K562 (cell line): ENCODE measurements around the gene PTCH2. TPM values are rescaled to one million over a fixed set of nuclear protein-coding genes. Genes with fewer than 3 reads are reported as not detected.

Experiments
- CBX5 ChIP-seq: IDR thresholded peaks from 2 replicates; pipeline ENCODE4 v1.6.1; 2014; ENCODE audit warnings: low read depth, borderline replicate concordance
- CREB1 ChIP-seq, 2 experiments: sonication (generic) in 1 of 2; formaldehyde crosslinking in 1 of 2; IDR thresholded peaks; 2 replicates each; pipeline versions ENCODE4 v1.6.1 to v1.8.0; 2012 to 2022; ENCODE audit warnings: inconsistent platforms in 1 of 2, mild to moderate bottlenecking in 1 of 2, missing genetic modification reagents in 1 of 2, moderate library complexity in 1 of 2
- DDX20 ChIP-seq: fragments of 450-650 bp; IDR thresholded peaks from 2 replicates; pipeline ENCODE4 v1.6.1; 2016; ENCODE audit warnings: missing genetic modification characterization, low read depth, mild to moderate bottlenecking, missing compliant biosample characterization, moderate library complexity
- FOXK2 ChIP-seq, 2 experiments: fragments of 450-650 bp; IDR thresholded peaks in 1 of 2; conservative IDR thresholded peaks in 1 of 2; 2 replicates each; pipeline ENCODE4 v1.6.1; 2016; ENCODE audit warnings: low read depth in 2 of 2, mild to moderate bottlenecking in 1 of 2
- KAT8 ChIP-seq: fragments of 450-650 bp; IDR thresholded peaks from 2 replicates; pipeline ENCODE4 v1.6.1; 2016; ENCODE audit warnings: low read depth, mild to moderate bottlenecking
- POLR2H ChIP-seq: IDR thresholded peaks from 2 replicates; pipeline ENCODE4 v1.6.1; 2016; ENCODE audit warnings: missing genetic modification characterization, low read depth, mild to moderate bottlenecking, control low read depth, missing compliant biosample characterization, moderate library complexity
- PURB ChIP-seq: sonication (generic); formaldehyde crosslinking; IDR thresholded peaks from 2 replicates; pipeline ENCODE4 v1.9.0; 2021; ENCODE audit warnings: low read depth, mild to moderate bottlenecking, missing genetic modification reagents
- SMARCB1 ChIP-seq: IDR thresholded peaks from 2 replicates; pipeline ENCODE4 v1.6.1; 2011; ENCODE audit warnings: improper control_type of control experiment, low read depth; ENCODE audit not compliant: insufficient read length
- ZNF764 ChIP-seq: fragments of 250-450 bp; sonication (Bioruptor Pico); IDR thresholded peaks from 2 replicates; pipeline ENCODE4 v1.4.0; 2020; ENCODE audit warnings: low read depth, mild to moderate bottlenecking, moderate library complexity
- polyA plus RNA-seq, 8 experiments: library from polyadenylated mRNA; depleted of rRNA in 4 of 8; stranded (reverse) in 5 of 8; unstranded in 3 of 8; fragments of >200 nt; fragmentation: Nextera tagmentation in 2 of 8; fragmentation: Illumina TruSeq in 1 of 8; extraction: Ambion mirVana in 2 of 8; extraction: Trizol in 1 of 8; gene quantifications; 2 replicates each; pipeline versions ENCODE4 v1.2.1 to v1.2.3, GENCODE V29; 2011 to 2014; ENCODE audit warnings: inconsistent platforms in 1 of 8, missing spikeins in 1 of 8
- total RNA-seq, 7 experiments: library from RNA; depleted of rRNA in 6 of 7; stranded (reverse); fragments of >200 nt in 6 of 7; fragmentation: Illumina TruSeq in 2 of 7; extraction: Trizol in 2 of 7; gene quantifications; 2 replicates each; pipeline versions ENCODE4 v1.2.1 to v1.2.3, GENCODE V29; 2011 to 2021; ENCODE audit warnings: low replicate concordance in 1 of 7
- TF ChIP-seq, protein P1 (sequence below): sonication (generic); formaldehyde crosslinking; IDR thresholded peaks from 2 replicates; pipeline ENCODE4 v1.8.0; 2022; ENCODE audit warnings: mild to moderate bottlenecking, missing genetic modification reagents
- TF ChIP-seq, protein P2 (sequence below): fragments of 450-650 bp; IDR thresholded peaks from 2 replicates; pipeline ENCODE4 v1.6.1; 2016; ENCODE audit warnings: low read depth

PTCH2 gene
- total and polyA plus RNA-seq, 9 of the 15 experiments (the other 6 are each of a cell fraction or from before 2014, with no cell fraction given): 0.15 to 27.3 (median 0.48) TPM; not detected in 1

DNA sequence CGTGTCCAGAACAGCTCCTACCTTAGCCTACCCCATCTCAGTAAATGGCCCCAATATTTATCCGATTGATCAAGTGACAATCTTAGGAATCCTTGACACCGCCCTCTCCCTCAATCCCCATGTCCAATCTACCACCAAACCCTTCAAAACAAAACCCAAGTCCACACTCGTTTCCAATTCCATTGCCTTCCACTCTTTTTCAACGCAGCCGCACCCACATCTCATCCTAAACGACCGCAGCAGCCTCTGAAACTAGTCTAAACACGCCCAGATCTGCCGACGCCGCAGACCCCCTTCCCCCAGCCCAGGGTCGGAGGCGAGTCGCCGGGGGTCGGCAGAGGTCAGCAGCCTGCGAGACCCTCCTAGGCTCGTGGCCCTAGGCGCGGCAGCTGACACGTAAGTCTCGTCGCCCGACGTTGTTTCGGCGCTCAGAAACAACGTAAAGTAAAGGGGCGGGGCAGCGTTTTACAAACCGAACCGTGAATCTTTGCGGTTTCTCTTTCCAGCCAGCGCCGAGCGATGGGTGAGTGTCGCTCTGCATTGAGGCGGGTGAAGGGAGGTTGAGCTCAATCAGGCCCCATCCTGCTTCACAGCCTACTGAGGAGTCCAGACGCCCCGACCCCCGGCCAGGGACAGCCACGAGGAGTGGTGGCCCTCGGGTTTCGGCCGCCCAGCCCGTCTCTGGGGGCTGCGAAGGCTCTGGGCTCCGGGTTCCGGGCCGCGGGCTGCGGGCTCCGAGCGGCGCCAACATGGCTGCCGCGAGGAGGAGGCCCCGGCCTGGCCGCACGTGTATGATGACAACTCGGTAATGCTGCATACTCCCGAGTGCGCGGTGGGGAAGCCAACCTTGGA, 67.7 kb downstream of the PTCH2 start, which contains the start of gene RPS8 (continued):
- TF ChIP-seq, protein P1, sequence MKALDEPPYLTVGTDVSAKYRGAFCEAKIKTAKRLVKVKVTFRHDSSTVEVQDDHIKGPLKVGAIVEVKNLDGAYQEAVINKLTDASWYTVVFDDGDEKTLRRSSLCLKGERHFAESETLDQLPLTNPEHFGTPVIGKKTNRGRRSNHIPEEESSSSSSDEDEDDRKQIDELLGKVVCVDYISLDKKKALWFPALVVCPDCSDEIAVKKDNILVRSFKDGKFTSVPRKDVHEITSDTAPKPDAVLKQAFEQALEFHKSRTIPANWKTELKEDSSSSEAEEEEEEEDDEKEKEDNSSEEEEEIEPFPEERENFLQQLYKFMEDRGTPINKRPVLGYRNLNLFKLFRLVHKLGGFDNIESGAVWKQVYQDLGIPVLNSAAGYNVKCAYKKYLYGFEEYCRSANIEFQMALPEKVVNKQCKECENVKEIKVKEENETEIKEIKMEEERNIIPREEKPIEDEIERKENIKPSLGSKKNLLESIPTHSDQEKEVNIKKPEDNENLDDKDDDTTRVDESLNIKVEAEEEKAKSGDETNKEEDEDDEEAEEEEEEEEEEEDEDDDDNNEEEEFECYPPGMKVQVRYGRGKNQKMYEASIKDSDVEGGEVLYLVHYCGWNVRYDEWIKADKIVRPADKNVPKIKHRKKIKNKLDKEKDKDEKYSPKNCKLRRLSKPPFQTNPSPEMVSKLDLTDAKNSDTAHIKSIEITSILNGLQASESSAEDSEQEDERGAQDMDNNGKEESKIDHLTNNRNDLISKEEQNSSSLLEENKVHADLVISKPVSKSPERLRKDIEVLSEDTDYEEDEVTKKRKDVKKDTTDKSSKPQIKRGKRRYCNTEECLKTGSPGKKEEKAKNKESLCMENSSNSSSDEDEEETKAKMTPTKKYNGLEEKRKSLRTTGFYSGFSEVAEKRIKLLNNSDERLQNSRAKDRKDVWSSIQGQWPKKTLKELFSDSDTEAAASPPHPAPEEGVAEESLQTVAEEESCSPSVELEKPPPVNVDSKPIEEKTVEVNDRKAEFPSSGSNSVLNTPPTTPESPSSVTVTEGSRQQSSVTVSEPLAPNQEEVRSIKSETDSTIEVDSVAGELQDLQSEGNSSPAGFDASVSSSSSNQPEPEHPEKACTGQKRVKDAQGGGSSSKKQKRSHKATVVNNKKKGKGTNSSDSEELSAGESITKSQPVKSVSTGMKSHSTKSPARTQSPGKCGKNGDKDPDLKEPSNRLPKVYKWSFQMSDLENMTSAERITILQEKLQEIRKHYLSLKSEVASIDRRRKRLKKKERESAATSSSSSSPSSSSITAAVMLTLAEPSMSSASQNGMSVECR: peak; percentile 97
- TF ChIP-seq, protein P2, sequence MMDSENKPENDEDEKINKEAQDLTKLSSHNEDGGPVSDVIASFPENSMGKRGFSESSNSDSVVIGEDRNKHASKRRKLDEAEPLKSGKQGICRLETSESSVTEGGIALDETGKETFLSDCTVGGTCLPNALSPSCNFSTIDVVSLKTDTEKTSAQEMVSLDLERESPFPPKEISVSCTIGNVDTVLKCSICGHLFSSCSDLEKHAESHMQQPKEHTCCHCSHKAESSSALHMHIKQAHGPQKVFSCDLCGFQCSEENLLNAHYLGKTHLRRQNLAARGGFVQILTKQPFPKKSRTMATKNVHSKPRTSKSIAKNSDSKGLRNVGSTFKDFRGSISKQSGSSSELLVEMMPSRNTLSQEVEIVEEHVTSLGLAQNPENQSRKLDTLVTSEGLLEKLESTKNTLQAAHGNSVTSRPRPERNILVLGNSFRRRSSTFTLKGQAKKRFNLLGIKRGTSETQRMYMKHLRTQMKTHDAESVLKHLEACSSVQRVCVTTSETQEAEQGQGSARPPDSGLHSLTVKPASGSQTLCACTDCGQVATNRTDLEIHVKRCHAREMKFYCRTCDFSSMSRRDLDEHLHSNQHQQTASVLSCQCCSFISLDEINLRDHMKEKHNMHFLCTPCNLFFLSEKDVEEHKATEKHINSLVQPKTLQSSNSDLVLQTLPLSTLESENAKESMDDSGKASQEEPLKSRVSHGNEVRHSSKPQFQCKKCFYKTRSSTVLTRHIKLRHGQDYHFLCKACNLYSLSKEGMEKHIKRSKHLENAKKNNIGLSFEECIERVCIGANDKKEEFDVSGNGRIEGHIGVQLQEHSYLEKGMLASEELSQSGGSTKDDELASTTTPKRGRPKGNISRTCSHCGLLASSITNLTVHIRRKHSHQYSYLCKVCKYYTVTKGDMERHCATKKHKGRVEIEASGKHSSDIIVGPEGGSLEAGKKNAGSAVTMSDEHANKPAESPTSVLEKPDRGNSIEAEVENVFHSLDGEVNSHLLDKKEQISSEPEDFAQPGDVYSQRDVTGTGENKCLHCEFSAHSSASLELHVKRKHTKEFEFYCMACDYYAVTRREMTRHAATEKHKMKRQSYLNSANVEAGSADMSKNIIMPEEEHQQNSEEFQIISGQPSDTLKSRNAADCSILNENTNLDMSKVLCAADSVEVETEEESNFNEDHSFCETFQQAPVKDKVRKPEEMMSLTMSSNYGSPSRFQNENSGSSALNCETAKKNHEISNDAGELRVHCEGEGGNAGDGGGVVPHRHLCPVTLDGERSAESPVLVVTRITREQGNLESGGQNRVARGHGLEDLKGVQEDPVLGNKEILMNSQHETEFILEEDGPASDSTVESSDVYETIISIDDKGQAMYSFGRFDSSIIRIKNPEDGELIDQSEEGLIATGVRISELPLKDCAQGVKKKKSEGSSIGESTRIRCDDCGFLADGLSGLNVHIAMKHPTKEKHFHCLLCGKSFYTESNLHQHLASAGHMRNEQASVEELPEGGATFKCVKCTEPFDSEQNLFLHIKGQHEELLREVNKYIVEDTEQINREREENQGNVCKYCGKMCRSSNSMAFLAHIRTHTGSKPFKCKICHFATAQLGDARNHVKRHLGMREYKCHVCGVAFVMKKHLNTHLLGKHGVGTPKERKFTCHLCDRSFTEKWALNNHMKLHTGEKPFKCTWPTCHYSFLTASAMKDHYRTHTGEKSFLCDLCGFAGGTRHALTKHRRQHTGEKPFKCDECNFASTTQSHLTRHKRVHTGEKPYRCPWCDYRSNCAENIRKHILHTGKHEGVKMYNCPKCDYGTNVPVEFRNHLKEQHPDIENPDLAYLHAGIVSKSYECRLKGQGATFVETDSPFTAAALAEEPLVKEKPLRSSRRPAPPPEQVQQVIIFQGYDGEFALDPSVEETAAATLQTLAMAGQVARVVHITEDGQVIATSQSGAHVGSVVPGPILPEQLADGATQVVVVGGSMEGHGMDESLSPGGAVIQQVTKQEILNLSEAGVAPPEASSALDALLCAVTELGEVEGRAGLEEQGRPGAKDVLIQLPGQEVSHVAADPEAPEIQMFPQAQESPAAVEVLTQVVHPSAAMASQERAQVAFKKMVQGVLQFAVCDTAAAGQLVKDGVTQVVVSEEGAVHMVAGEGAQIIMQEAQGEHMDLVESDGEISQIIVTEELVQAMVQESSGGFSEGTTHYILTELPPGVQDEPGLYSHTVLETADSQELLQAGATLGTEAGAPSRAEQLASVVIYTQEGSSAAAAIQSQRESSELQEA: no peak; the same call in 1 of the 2 replicates
- TF ChIP-seq CBX5: no peak
- TF ChIP-seq POLR2H (tag): peak; percentile 98
- peak; percentile 100 for TF ChIP-seq CREB1 (IDR thresholded peaks at IDR 0.05)
- peak; percentile 100 for TF ChIP-seq CREB1 (CRISPR knock-in tag; IDR thresholded peaks at IDR 0.05)
- peak; percentile 89 to 90 for TF ChIP-seq FOXK2 (conservative IDR thresholded peaks at IDR 0.05 in 1 of 2, IDR thresholded peaks at IDR 0.05 in 1 of 2; ENCODE audit: low read depth in 2 of 2)
- TF ChIP-seq KAT8: peak; percentile 48; the same call in 1 of the 2 replicates
- TF ChIP-seq DDX20 (tag): no peak
- no peak for TF ChIP-seq SMARCB1
- no peak for TF ChIP-seq PURB (CRISPR knock-in tag)
- no peak for TF ChIP-seq ZNF764 (CRISPR knock-in tag)
